Stimulated activated CD8-positive, alpha-beta memory T cell treated with anti-CD3 and anti-CD28 coated beads, Interleukin-12 subunit alpha, Interleukin-12 subunit beta, amount 100 ng/mL, for 1 hour (primary cell): ENCODE measurements around the gene KCNG4.
"Not testable (repeated sequence)": the region's sequence is repeated elsewhere in the genome, so short reads cannot be mapped to it uniquely, and the experiment has no call there.

Experiments
- DNase-seq: peaks from one replicate; pipeline ENCODE4 v3.0.0-alpha.2; 2020; ENCODE audit warnings: low read depth

The KCNG4 gene

DNA sequence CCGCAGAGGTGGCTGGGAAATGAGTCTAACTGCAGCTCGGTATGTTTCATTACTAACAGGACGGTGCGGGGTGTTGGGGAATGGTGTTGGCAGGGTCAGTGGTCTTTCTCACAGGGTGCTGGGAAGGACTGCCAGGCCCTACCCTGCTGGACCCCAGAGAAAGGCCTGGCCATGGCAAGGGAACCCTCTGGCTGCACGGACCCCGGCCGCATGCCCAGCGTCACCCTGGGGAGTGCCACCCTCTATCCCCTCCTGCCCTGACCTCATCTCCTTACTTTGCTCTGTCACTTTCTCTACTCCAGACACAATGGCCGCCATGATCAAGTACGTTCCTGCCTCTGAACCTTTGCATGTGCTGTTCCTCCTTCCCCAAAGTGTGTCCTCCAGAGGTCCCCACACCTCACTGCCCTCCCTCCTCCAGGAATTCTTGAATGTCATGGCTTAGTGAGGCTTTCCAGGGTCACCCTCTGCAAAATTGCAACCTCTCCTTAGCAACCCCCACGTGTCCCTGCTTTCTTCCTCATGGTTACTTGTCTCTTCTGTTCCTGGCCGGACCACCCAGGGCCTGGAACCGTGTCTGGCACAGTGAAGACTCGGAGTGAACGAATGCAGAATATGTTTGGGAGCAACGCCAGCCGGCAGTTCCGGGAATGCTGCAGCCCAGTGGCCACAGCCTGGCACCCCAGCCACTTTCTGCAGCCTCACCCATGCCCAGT lies 33.7 kb downstream of the KCNG4 start:
- no peak for DNase-seq

DNA sequence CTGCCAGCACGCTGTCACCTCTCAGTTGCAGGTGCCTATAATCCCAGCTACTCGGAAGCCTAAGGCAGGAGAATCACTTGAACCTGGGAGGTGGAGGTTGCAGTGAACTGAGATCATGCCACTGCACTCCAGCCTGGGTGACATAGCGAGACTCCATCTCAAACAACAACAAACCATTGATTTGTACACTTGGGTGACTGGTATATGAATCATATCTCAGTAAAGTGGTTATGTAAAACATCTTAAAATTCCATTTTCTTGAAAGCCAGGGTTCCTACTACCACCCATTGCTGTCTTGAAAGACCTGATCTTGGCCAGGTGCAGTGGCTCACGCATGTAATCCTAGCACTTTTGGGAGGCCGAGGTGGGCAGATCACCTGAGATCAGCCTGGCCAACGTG lies 34.7 kb downstream of the KCNG4 start:
- not testable (repeated sequence) for DNase-seq

DNA sequence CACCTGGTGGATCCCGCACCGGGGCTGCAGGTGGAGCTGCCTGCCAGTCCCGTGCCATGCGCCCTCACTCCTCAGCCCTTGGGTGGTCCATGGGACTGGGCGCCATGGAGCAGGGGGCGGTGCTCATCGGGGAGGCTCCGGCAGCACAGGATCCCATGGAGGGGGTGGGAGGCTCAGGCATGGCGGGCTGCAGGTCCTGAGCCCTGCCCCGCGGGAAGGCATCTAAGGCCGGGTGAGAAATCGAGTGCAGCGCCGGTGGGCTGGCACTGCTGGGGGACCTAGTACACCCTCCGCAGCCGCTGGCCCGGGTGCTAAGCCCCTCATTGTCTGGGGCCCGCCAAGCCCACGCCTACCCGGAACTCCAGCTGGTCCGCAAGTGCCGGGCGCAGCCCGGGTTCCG lies 35.3 kb downstream of the KCNG4 start:
- not testable (repeated sequence) for DNase-seq

DNA sequence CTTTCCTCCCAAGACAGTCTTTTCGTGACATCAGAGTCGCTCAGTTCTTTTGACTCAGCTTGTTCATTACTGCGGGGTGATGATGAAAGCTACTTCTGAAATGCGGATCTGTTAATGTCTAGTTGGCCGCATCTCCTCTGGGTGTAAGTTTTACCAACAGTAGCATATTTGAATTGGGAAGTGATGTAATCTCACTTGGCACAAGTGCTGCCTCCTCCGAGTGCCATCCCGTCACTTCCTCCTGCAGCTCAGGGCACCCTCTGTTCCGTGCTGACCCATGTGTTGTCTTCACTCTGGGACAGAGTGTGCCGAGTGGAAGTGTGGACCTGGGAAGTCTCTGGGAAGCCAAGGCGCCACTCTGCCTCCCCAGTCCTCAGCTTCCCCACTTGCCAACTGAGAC lies 40.0 kb downstream of the KCNG4 start:
- no peak for DNase-seq

DNA sequence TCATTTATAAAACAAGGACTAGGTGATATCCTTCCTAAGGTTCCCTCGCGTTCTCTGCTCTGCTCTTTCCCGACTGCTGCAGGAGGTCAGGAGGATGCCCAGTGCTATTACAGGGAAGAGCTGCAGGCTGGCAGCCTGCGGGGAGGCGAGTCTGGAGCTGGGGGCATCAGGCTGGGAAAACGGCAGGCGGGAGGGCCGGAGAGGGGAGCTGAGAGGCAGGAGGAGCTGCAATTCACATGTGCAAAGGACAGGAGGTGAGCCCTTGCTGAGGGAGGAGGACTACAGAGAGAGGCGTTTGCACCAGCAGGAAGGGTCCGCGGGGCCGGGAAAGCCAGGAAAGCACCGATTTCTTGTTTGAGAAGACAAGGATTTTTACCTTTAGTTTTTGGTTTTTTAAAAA lies 40.7 kb downstream of the KCNG4 start:
- no peak for DNase-seq

DNA sequence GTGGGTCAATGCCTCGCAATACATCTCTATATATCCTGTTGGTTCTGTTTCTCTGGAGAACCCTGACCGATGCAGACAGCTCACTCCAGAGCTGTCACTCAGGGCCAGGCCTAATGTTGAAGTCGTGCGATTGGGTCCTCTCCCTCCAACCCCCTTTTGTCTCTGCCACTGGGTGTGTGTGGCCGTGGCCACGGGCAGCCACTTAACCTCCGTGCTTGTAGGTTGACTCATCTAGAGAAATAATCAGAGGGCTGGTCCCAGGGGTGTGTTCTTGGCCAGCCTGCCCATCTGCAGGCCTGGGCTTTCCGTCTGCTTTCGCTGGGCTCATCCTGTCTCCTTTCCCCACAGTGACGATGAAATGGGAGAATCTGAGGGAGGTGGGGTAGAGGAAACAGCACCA lies 41.4 kb downstream of the KCNG4 start:
- DNase-seq = no peak

DNA sequence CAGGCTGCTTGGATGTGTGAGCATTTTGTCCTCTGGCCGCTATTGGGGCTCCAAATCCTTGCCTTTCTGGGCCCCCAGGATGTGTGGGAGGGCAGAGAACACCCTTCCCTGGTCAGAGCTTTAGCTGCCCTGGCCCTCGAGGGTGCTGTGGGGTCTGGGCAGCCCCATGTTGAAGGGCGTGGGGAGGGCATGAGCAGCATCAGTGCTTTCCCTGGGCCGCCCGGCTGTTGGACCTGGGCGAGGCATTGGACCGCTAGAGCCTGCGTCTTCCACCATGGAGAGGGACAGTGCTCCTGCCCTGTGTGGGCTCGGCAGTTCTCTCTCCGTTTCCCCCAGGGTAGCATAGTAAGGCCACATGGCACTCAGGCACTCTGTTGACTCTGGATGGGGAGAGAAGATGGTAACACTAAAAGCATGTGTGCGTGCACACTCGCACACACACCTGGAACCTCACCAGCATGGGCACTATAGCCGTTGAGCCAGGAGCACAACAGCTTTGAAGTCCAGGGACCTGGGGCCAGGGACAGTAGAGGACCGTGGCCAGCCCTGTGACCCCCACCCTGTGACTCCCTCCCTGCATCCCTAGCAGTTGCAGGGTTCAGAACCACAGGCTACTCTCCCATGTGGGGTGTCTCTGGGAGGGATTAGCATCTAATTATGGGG lies 42.2 kb downstream of the KCNG4 start:
- no peak for DNase-seq

DNA sequence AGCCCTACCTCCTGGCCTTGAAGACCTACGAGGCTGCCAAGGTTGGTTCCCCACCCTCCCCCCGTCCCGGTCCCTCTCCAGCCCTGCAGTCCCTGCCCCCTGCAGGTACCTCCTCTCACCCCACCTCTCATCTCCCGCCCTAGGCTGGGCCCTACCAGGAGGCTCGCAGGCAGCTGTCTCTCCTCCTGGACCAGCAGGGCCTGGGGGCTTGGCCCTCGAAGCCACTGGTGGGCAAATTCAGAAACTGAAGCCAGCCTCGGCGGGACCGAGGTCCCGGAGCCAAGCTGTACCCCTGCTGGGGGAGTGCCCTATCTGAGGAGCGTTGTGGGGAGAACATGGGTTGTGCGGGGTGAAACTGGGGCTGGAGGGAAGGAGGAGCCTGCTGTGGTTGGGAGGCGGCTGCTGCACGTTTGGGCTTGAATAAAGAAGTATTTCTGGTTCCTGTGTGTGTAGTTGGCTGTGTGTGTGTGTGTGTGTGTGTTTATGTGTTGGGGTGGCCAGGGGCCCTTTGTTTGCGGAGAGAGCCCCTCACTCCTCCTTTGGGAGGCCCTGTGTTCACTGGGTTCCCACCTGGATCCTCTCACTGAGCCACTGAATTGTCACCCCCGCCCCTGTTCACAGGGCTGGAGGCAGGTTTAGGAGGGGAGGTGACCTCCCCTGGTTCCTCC lies 43.0 kb downstream of the KCNG4 start:
- no peak for DNase-seq

DNA sequence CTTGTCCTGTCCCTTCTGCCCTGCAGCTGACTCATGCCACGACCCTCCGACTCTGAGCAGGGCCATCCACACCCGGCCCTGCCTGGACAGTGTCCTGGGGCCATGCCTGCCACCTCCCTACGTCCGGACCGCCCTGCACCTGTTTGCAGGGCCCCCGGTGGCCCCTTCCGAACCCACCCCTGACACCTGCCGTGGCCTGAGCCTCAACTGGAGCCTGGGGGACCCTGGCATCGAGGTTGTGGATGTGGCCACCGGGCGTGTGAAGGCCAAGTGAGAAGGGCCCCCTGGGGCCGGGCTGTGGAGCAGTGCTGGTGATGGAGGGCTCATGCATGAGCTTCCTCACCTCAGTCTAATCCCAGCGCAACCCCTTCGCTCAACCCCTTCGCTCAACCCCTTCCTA lies 43.7 kb downstream of the KCNG4 start:
- no peak for DNase-seq

DNA sequence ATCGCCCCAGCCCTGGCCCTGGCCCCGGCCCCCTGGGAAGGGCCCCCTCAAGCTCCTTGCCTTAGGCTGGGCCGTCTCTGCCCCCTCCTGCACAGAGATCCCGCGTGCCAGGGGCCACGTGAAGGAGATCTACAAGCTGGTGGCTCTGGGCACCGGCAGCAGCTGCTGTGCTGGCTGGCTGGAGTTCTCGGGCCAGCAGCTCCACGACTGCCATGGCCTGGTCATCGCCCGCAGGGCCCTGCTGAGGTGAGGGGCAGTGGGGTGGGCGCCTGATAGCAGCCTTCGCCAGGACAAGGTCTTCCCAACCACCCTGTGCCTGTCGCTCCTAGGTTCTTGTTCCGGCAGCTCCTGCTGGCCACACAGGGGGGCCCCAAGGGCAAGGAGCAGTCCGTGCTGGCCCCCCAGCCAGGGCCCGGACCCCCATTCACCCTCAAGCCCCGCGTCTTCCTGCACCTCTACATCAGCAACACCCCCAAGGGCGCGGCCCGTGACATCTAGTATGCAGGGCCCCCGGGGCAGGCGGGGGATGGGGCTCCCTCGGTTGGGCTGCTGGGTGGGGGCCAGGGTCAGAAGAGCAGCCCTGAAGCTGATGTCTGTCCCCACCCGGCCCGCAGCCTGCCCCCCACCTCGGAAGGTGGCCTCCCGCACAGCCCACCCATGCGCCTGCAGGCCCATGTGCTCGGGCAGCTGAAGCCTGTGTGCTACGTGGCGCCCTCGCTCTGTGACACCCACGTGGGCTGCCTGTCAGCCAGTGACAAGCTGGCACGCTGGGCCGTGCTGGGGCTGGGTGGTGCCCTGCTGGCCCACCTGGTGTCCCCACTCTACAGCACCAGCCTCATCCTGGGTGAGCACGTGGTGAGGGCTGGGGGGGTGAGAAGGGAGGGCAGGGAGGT lies 44.4 kb downstream of the KCNG4 start:
- no peak for DNase-seq

DNA sequence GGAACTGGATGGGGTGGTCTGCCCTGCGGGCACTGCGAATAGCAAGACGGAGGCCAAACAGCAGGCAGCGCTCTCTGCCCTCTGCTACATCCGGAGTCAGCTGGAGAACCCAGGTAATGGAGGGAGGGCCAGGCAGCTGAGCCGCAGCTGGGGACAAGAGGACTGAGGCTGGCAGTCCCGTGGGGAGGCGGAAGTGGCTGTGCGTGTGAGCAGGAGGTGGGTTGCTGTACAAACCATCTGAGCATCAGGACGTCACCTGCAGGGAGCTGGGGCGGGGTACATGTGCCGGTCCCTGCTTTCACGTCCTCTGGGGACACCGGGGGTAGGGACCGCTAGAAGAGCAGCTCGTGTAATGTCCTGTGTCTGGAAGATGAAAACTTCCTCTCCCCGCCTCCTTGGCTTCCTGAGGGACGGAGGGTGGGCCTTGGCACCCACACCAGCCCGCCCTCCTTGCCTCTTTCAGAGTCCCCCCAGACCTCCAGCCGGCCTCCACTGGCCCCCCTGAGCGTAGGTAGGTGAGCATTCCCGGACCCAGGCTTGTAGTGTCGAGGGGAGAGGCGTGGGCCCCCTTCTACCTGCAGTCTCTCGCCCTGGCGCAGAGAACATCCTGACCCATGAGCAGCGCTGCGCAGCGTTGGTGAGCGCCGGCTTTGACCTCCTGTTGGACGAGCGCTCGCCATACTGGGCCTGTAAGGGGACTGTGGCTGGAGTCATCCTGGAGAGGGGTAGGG lies 45.2 kb downstream of the KCNG4 start:
- DNase-seq = no peak

DNA sequence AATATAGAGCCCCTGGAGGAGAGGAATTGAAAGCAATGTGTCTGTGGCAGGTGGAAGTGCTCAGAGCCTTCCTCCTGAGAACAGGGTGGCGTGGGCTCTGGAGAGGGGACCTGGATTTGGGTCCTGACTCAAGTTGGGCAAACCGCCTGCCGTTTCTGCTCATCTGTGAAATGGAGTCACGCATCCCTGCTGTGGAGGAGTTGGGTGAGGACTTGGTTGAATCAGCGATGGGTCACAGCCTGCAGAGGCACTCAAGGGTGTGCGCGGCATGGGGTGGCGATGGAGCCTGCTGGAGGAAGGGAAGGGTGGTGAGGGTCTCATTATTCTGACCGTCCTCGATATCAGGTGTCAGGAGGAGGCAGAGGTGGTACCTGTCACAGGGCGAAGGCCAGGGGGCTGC lies 45.8 kb downstream of the KCNG4 start:
- no peak for DNase-seq

DNA sequence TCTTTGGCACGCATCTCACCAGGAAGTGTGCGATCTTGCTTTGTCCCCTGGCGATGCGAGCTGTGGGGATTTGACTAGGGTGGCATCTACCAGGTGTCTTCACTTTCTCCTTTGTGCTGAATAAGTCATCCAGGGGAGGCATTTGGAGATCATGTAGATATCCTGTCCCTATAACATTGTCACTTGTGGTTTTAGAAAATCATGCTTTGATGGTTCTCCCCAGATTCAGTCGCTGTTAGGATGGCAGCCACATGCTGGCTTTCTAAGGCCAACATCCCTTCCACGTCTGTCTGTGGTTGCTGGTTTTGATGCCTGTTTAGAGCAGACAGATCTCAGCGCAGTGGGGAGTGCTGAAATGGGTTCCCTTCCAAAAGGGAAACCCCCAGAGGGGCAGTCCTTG lies 46.3 kb downstream of the KCNG4 start:
- no peak for DNase-seq

DNA sequence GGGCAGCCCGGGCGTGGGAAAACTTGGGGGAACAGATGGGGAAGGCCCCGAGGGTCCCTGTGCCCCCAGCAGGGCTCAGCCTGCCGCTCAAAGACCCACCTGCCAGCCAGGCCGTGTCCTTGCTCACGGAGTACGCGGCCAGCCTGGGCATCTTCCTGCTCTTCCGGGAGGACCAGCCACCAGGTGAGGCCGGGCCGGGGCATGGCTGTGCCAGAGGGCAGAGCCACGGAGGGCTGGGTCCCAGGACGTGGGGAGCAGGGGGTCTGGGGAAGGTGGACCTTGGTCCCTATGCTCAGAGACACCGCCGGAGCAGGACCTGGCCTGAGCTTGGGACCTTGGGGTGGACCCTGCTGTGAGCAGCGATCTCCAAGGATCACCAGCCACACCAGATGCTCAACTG lies 48.3 kb downstream of the KCNG4 start:
- DNase-seq = no peak

DNA sequence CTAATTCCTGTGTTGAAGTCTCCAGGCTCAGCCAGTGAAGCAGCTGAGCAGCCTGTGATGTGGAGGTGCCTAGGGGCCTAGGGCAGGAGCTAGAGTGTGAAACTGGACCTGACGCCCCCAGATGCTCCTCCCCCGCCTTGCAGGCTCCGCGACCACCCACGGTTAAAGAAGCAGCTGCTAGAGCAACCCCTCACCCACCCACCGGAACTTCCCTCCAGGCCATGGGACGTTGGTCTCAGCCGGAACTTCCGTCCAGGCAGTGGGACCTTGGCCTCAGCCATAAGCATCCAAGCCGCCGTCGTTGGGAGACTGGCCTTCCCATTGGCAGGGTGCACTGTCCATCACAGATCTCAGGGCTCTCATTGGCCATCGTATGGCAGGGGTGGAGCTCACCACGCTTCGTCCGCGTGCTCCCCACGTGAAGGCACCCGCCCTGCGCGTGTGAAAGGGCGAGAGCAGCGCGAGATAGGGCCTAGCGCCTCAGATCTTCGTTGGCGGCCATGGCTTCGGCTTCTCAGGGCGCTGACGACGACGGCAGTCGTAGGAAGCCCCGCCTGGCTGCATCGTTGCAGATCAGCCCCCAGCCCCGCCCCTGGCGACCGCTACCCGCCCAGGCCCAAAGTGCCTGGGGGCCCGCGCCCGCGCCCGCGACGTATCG lies 49.0 kb downstream of the KCNG4 start, which contains the start of gene ADAD2:
TSS of gene ADAD2 (plus strand) at position 427 of the 658 bp plus-strand sequence. CDS start at position 501, 74 bp downstream.
- DNase-seq = no peak

DNA sequence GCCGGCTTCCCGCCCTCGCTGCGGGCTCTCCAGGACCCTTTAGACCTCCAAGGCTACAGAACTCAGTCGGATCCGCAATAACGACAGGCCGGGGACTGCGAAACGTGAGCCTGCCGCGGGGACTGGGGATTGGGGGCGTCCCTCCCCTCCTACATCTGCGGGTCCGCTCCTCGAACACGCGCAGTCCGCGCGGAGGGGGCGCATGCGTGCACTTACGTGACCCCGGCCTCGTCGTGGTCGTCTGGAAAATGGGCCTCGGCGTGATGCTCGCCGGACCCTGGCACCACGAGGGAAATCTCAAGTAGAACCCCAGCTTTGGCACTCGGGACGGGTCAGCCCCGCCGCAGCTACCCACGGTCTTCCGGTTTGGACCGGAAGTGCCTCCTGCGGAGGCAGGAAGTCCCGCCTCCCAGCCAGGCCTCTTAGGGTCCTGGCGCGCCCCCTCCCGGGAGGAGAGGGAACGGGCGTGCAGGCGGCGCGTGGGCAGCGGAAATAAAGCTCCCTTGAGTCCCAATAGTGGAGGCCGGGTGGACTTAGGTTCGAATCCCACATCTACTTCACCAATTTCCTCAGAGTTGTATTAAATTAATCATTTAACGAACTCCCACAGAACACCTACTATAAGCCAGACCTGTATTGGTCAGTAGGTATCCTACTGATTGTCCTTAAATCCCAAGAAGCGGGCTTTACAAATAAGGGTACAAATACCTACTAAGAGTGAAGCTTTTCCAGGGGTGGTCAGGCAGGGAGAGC lies 53.0 kb downstream of the KCNG4 start, which contains the start of gene TAF1C:
TSS of gene TAF1C (minus strand) at position 373 of the 753 bp plus-strand sequence. CDS start 2,069 bp downstream, outside the sequence.
- peak; percentile 82 for DNase-seq

DNA sequence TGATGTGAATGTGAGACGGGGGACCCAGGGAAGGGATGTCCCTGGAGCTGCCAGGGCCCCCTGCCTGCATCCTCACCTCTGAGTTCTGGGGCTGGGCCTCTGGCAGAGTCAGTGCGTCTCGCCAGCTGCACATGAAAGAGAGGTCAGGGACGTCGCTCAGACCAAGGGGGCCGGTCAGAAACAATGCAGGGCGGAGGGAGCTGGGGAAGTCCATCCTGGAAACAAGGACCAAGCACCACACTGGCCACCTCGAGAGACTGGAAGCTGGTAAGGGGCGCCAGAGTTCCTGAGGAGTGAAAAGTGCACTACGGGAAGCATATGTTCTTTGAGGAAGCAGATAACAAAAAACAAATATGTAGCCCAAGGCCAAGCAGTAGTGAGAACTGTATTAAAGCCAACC lies 55.0 kb downstream of the KCNG4 start:
- DNase-seq = no peak

DNA sequence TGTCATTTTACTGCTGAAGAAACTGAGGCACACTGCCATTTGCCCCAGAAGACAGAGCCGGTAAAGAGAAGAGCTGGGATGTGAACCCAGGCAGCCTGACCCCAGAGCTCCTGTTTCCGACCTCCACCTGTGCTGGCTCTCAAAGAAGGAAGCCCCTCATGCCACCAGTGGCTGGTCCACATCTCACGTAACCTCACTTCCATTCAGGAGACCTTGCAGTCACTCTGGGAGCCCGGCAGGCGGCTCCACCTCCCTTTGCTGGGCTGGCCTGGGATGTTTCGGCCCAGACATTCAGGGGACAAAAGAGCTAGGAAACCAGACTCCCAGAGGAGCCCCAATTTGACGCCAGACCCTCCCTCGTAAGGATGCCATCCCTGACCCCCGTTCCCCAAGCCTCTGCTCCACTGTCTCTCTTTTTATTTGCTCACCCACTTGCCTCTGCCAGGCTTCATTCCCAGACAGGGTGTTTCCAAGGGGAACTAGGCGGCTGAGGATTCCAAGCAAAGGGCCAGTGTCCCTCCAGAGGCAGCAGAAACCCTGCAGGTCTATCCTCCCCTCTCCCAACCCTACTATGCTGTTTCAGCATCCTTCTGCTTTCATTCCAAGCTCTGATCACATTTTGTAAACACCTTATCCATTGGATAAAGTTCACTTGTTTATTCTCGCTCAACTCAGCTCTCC lies 55.8 kb downstream of the KCNG4 start:
- no peak for DNase-seq

DNA sequence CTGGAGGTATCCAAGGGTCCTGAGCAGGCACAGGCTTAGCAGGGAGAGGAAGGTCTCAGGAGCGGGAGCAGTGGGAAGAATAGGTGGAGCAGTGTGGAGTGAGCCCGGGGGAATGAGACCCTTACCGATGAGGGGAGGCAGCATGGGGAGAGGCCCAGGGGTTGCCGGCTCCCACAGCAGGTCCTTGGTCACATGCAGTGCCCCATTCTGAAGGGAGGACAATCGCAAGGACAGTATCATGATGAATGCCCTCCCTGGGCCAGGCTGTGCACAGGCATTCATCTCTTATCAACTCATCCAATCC lies 56.3 kb downstream of the KCNG4 start:
- no peak for DNase-seq
